SK-N-SH (cell line): ENCODE measurements around the gene SLIT1. TPM values are rescaled to one million over a fixed set of nuclear protein-coding genes. Genes with fewer than 3 reads are reported as not detected.
A peak's percentile ranks its signal among the peaks of the same experiment; 100 is the strongest.

Experiments
- CTCF ChIA-PET: fragments of 300-600, 350-600 bp; formaldehyde crosslinking; extraction: SDS; loops from one replicate; lab custom pipeline; 2021; lab: Yijun Ruan, JAX
- POLR2A ChIA-PET: fragments of 350-600 bp; sonication (Branson Sonifier 250); formaldehyde crosslinking; extraction: SDS; loops from one replicate; lab custom pipeline; 2020; ENCODE audit warnings: antibody characterized with exemption, inconsistent platforms; lab: Yijun Ruan, JAX
- DNase-seq: peaks from one replicate; pipeline ENCODE4 v3.0.0; 2012
- H2AFZ ChIP-seq: fragments of 200-600 bp; sonication (generic); 2 replicates; pipeline ENCODE4 v1.8.1; 2016; ENCODE audit warnings: antibody characterized with exemption, mild to moderate bottlenecking, low read depth
- H3F3A ChIP-seq: fragments of 200-600 bp; sonication (generic); replicated peaks from 2 replicates; pipeline ENCODE3; 2016; ENCODE audit warnings: antibody characterized with exemption, mild to moderate bottlenecking; ENCODE audit not compliant: insufficient read depth
- H3K27ac ChIP-seq, 2 experiments: fragments of 200-500 bp in 1 of 2; fragments of 200-600 bp in 1 of 2; sonication (Bioruptor generic) in 1 of 2; sonication (generic), shearing (Covaris generic) in 1 of 2; 2 replicates each; pipeline versions ENCODE4 v1.5.1 to v1.6.1; 2014 to 2016; ENCODE audit warnings: low read depth in 2 of 2, inconsistent platforms in 1 of 2, low read length in 1 of 2, mild to moderate bottlenecking in 1 of 2, mixed read lengths in 1 of 2
- H3K27me3 ChIP-seq: fragments of 200-600 bp; sonication (generic), shearing (Covaris generic); 2 replicates; pipeline ENCODE4 v1.6.1; 2016; ENCODE audit warnings: mixed run types; ENCODE audit not compliant: insufficient read depth
- H3K36me3 ChIP-seq, 2 experiments: fragments of 200-500 bp in 1 of 2; fragments of 200-600 bp in 1 of 2; sonication (Bioruptor generic) in 1 of 2; sonication (generic) in 1 of 2; replicated peaks in 1 of 2; 2 replicates each; pipeline versions ENCODE3 to v1.5.1; 2014 to 2016; ENCODE audit warnings: low read length in 1 of 2, mild to moderate bottlenecking in 1 of 2; ENCODE audit not compliant: insufficient read depth in 2 of 2, control insufficient read depth in 1 of 2
- H3K4me1 ChIP-seq, 2 experiments: fragments of 200-500 bp in 1 of 2; fragments of 200-600 bp in 1 of 2; sonication (Bioruptor generic) in 1 of 2; sonication (generic), shearing (Covaris generic) in 1 of 2; 2 replicates each; pipeline versions ENCODE4 v1.5.1 to v1.6.1; 2014 to 2016; ENCODE audit warnings: low read depth in 1 of 2, low read length in 1 of 2, mixed run types in 1 of 2; ENCODE audit not compliant: insufficient read depth in 2 of 2, control insufficient read depth in 1 of 2
- H3K4me2 ChIP-seq: fragments of 200-600 bp; sonication (generic), shearing (Covaris generic); 2 replicates; pipeline ENCODE4 v1.6.1; 2017; ENCODE audit warnings: mixed run types
- H3K4me3 ChIP-seq, 2 experiments: fragments of 200-500 bp in 1 of 2; fragments of 200-600 bp in 1 of 2; sonication (Bioruptor generic) in 1 of 2; sonication (generic), shearing (Covaris generic) in 1 of 2; 2 replicates each; pipeline versions ENCODE4 v1.5.1 to v1.8.1; 2014 to 2016; ENCODE audit warnings: low read depth in 2 of 2, inconsistent platforms in 1 of 2, low read length in 1 of 2, mild to moderate bottlenecking in 1 of 2, mixed read lengths in 1 of 2, moderate library complexity in 1 of 2
- H3K79me2 ChIP-seq: fragments of 200-600 bp; sonication (generic); 2 replicates; pipeline ENCODE4 v1.8.1; 2017; ENCODE audit warnings: mild to moderate bottlenecking; ENCODE audit not compliant: insufficient read depth
- H3K9ac ChIP-seq: fragments of 200-600 bp; sonication (generic); 2 replicates; pipeline ENCODE4 v1.6.1; 2017; ENCODE audit warnings: mixed run types
- H3K9me2 ChIP-seq: fragments of 200-600 bp; sonication (generic); 2 replicates; pipeline ENCODE4 v1.6.1; 2017; ENCODE audit warnings: mixed run types
- H3K9me3 ChIP-seq: fragments of 200-600 bp; sonication (generic); 2 replicates; pipeline ENCODE4 v1.6.1; 2017; ENCODE audit warnings: mixed run types, mild to moderate bottlenecking, moderate library complexity
- H4K20me1 ChIP-seq: fragments of 200-600 bp; sonication (generic); 2 replicates; pipeline ENCODE4 v1.6.1; 2017; ENCODE audit warnings: mild to moderate bottlenecking, mixed run types; ENCODE audit not compliant: insufficient read depth
- CHD2 ChIP-seq: fragments of 150-350 bp; IDR thresholded peaks from 2 replicates; pipeline ENCODE4 v1.6.1; 2018; ENCODE audit warnings: low read length; ENCODE audit not compliant: partially characterized antibody
- ELF1 ChIP-seq: IDR thresholded peaks from 2 replicates; pipeline ENCODE4 v1.4.0; 2012
- FOSL2 ChIP-seq: IDR thresholded peaks from 2 replicates; pipeline ENCODE4 v1.4.0; 2012; ENCODE audit warnings: low read depth, mild to moderate bottlenecking, moderate library complexity, borderline replicate concordance
- FOXJ3 ChIP-seq: sonication (generic); formaldehyde crosslinking; IDR thresholded peaks from 2 replicates; pipeline ENCODE4 v1.5.1; 2020; ENCODE audit warnings: mild to moderate bottlenecking, missing genetic modification reagents
- JUND ChIP-seq: IDR thresholded peaks from 2 replicates; pipeline ENCODE4 v1.4.0; 2012
- MAX ChIP-seq: IDR thresholded peaks from 2 replicates; pipeline ENCODE4 v1.4.0; 2012; ENCODE audit warnings: low read depth
- MEF2A ChIP-seq: IDR thresholded peaks from 2 replicates; pipeline ENCODE4 v1.4.0; 2012; ENCODE audit warnings: low read depth, borderline replicate concordance
- NFIC ChIP-seq: IDR thresholded peaks from 2 replicates; pipeline ENCODE4 v1.4.0; 2012; ENCODE audit warnings: borderline replicate concordance
- NRF1 ChIP-seq: IDR thresholded peaks from 2 replicates; pipeline ENCODE4 v1.6.1; 2012; ENCODE audit warnings: low read depth, mild to moderate bottlenecking, low read length
- PBX3 ChIP-seq: IDR thresholded peaks from 2 replicates; pipeline ENCODE4; 2012
- RFX5 ChIP-seq: IDR thresholded peaks from 2 replicates; pipeline ENCODE4 v1.6.1; 2012; ENCODE audit warnings: mild to moderate bottlenecking, improper control_type of control experiment, low read length
- SIN3A ChIP-seq: IDR thresholded peaks from 2 replicates; pipeline ENCODE4 v1.6.1; 2012; ENCODE audit warnings: low read depth, mild to moderate bottlenecking, low read length, moderate library complexity, borderline replicate concordance
- SMC3 ChIP-seq: IDR thresholded peaks from 2 replicates; pipeline ENCODE4 v1.6.1; 2012; ENCODE audit warnings: low read depth, low read length, improper control_type of control experiment
- TAF1 ChIP-seq: IDR thresholded peaks from 2 replicates; pipeline ENCODE4 v1.6.1; 2012; ENCODE audit warnings: low read depth, mild to moderate bottlenecking, low read length, moderate library complexity, borderline replicate concordance
- TCF12 ChIP-seq: IDR thresholded peaks from 2 replicates; pipeline ENCODE4 v1.4.0; 2012
- USF1 ChIP-seq: IDR thresholded peaks from 2 replicates; pipeline ENCODE4 v1.4.0; 2012; ENCODE audit warnings: low read depth, borderline replicate concordance
- YY1 ChIP-seq: IDR thresholded peaks from 2 replicates; pipeline ENCODE4 v1.4.0; 2012; ENCODE audit warnings: low read depth, mild to moderate bottlenecking
- WGBS: methylation state at CpG from one replicate; pipeline ENCODE4 v1.1.6; 2017; ENCODE audit warnings: low lambda C conversion rate; 5-methylcytosine and 5-hydroxymethylcytosine counted together
- polyA plus RNA-seq, 3 experiments: library from polyadenylated mRNA; depleted of rRNA; stranded (reverse); fragments of >200 nt; gene quantifications; 2 replicates each; pipeline ENCODE4 v1.2.3, GENCODE V29; 2012
- TF ChIP-seq, protein P1 (sequence below): fragments of 150-350 bp; IDR thresholded peaks from 2 replicates; pipeline ENCODE4 v1.6.1; 2017; ENCODE audit warnings: antibody characterized with exemption, low read length, low read depth, borderline replicate concordance
- TF ChIP-seq, protein P2 (sequence below): IDR thresholded peaks from 2 replicates; pipeline ENCODE4 v1.6.1; 2012; ENCODE audit warnings: mild to moderate bottlenecking, low read depth, low read length, moderate library complexity
- TF ChIP-seq, protein P3 (sequence below): IDR thresholded peaks from 2 replicates; pipeline ENCODE4 v1.4.0; 2012; ENCODE audit warnings: low read depth, borderline replicate concordance

The SLIT1 gene
- polyA plus RNA-seq, 1 of the 3 experiments (the other 2 are of a cell fraction), result 0.05 TPM

DNA sequence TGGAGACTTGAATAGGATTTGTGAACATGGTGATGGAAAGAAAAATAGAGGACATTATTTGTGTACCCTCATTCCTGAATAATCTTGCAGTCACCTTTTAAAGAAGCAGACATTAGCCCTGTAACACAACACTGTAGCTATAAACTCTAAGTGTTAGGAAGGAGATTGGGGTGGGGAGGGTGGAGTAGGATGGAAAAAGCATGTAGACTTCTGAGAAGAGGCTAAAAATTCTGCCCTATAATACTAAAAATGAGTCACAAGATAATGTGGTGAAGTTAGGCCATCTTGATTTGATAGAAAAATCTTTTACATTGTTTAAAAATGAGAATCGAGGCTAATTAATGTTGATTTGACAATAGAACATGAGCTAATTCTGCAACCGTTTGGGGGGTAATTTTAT lies 224.9 kb downstream of the SLIT1 start:
- peaks cover 11% of the 10 kb centered on the region; the same call in 1 of the 2 replicates for H4K20me1 ChIP-seq
- no peaks in the 10 kb centered on the region for H3K27me3 ChIP-seq
- no peak overlapping the region for H3K4me2 ChIP-seq
- no peaks in the 10 kb centered on the region for H3K9me2 ChIP-seq
- peaks cover 0 to 18% of the 10 kb centered on the region in 2 experiments; a peak in 2 of 4 replicates for H3K4me1 ChIP-seq
- no peak for TF ChIP-seq CHD2
- TF ChIP-seq FOXJ3 (CRISPR knock-in tag), result no peak
- no peak for TF ChIP-seq SIN3A
- TF ChIP-seq ELF1, result no peak
- no peak for TF ChIP-seq JUND
- TF ChIP-seq, protein P1, sequence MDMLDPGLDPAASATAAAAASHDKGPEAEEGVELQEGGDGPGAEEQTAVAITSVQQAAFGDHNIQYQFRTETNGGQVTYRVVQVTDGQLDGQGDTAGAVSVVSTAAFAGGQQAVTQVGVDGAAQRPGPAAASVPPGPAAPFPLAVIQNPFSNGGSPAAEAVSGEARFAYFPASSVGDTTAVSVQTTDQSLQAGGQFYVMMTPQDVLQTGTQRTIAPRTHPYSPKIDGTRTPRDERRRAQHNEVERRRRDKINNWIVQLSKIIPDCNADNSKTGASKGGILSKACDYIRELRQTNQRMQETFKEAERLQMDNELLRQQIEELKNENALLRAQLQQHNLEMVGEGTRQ, result no peak
- TF ChIP-seq NFIC, result no peak
- TF ChIP-seq, protein P2, sequence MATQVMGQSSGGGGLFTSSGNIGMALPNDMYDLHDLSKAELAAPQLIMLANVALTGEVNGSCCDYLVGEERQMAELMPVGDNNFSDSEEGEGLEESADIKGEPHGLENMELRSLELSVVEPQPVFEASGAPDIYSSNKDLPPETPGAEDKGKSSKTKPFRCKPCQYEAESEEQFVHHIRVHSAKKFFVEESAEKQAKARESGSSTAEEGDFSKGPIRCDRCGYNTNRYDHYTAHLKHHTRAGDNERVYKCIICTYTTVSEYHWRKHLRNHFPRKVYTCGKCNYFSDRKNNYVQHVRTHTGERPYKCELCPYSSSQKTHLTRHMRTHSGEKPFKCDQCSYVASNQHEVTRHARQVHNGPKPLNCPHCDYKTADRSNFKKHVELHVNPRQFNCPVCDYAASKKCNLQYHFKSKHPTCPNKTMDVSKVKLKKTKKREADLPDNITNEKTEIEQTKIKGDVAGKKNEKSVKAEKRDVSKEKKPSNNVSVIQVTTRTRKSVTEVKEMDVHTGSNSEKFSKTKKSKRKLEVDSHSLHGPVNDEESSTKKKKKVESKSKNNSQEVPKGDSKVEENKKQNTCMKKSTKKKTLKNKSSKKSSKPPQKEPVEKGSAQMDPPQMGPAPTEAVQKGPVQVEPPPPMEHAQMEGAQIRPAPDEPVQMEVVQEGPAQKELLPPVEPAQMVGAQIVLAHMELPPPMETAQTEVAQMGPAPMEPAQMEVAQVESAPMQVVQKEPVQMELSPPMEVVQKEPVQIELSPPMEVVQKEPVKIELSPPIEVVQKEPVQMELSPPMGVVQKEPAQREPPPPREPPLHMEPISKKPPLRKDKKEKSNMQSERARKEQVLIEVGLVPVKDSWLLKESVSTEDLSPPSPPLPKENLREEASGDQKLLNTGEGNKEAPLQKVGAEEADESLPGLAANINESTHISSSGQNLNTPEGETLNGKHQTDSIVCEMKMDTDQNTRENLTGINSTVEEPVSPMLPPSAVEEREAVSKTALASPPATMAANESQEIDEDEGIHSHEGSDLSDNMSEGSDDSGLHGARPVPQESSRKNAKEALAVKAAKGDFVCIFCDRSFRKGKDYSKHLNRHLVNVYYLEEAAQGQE, result no peak
- TF ChIP-seq PBX3, result no peak
- no peak for TF ChIP-seq TAF1
- TF ChIP-seq MEF2A, result no peak
- TF ChIP-seq YY1, result no peak
- TF ChIP-seq FOSL2, result no peak
- no peak for TF ChIP-seq MAX
- TF ChIP-seq NRF1, result no peak
- no peak for TF ChIP-seq USF1
- TF ChIP-seq RFX5, result no peak
- TF ChIP-seq, protein P3, sequence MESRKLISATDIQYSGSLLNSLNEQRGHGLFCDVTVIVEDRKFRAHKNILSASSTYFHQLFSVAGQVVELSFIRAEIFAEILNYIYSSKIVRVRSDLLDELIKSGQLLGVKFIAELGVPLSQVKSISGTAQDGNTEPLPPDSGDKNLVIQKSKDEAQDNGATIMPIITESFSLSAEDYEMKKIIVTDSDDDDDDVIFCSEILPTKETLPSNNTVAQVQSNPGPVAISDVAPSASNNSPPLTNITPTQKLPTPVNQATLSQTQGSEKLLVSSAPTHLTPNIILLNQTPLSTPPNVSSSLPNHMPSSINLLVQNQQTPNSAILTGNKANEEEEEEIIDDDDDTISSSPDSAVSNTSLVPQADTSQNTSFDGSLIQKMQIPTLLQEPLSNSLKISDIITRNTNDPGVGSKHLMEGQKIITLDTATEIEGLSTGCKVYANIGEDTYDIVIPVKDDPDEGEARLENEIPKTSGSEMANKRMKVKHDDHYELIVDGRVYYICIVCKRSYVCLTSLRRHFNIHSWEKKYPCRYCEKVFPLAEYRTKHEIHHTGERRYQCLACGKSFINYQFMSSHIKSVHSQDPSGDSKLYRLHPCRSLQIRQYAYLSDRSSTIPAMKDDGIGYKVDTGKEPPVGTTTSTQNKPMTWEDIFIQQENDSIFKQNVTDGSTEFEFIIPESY, result no peak
- no peak for TF ChIP-seq SMC3
- no peak for TF ChIP-seq TCF12
- H2AFZ ChIP-seq, result no peak overlapping the region
- H3K4me3 ChIP-seq, result no peak overlapping the region
- H3F3A ChIP-seq, result peaks cover 17% of the 10 kb centered on the region
- ChIA-PET POLR2A (no interaction called here), CTCF (interaction anchor here (1.3 to 1.5 kb wide), 2 partner anchors 10 to 274 kb away, joined by 3 read pairs; no protein-coding TSS in a partner anchor)
- peaks cover 19 to 23% of the 10 kb centered on the region in 2 experiments for H3K36me3 ChIP-seq
- no peaks in the 10 kb centered on the region for H3K9me3 ChIP-seq
- H3K27ac ChIP-seq, result peak overlapping the region in 1 of 2 experiments; percentile 30; a peak in 1 of 4 replicates
- 79% methylated on average over 2 of the region's 2 CpGs for WGBS
- no peak overlapping the region for H3K9ac ChIP-seq
- DNase-seq, result no peak
- peaks cover 29% of the 10 kb centered on the region for H3K79me2 ChIP-seq
